Cardiac fibroblast (primary cell): ENCODE measurements around the gene RNF8.
"Not testable (repeated sequence)": the region's sequence is repeated elsewhere in the genome, so short reads cannot be mapped to it uniquely, and the experiment has no call there.

Source experiments
- DNase-seq, 2 donors: peaks; one replicate each; pipeline versions ENCODE4 v3.0.0 to v3.0.0-alpha.2; 2010; ENCODE audit warnings: low read depth in 2 of 2
- H3K4me3 ChIP-seq, 2 donors: replicated peaks in 1 of 2; 1 replicate in 1 of 2; 2 replicates in 1 of 2; pipeline ENCODE4 v1.5.1; 2011; ENCODE audit warnings: low read depth in 2 of 2, low read length in 2 of 2, mild to moderate bottlenecking in 2 of 2, moderate library complexity in 1 of 2
- TF ChIP-seq, protein P1 (sequence below): IDR thresholded peaks from one replicate; pipeline ENCODE4 v1.5.1; 2011; ENCODE audit warnings: low read depth, mild to moderate bottlenecking, low read length, inconsistent platforms

RNF8 gene, protein sequence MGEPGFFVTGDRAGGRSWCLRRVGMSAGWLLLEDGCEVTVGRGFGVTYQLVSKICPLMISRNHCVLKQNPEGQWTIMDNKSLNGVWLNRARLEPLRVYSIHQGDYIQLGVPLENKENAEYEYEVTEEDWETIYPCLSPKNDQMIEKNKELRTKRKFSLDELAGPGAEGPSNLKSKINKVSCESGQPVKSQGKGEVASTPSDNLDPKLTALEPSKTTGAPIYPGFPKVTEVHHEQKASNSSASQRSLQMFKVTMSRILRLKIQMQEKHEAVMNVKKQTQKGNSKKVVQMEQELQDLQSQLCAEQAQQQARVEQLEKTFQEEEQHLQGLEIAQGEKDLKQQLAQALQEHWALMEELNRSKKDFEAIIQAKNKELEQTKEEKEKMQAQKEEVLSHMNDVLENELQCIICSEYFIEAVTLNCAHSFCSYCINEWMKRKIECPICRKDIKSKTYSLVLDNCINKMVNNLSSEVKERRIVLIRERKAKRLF

DNA sequence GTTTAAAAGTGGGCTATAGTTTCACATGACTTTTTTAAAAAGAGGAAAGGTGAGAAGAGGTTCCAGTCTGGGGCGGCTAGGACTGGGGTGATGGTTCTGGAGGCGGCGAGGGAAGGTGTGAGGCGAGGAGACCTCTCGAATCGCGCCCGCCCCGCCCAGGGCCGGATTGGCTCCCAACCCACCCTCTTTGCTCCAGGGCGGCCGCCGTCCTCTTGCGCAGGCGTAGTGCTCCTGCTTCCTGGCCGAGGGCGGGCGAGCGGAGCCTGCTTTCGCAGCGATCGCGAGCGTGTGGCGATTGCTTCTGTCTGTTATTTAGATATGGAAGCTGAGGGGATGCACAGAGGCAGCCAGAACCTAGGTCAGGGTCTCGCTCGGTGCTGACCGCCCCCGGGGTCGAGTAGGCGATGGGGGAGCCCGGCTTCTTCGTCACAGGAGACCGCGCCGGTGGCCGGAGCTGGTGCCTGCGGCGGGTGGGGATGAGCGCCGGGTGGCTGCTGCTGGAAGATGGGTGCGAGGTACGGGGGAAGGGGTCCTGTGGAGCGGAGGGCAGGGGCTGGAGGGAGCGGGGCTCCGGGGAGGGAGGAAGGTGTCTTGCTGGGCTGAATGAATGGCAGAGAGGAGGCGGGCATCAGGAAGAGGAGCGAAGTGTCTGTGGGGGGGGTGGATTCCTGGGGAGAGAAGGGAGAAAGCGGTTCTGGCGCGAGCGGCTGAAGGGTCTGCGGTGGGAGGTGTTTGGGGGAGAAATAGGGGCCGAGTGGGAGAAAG lies at the start of gene RNF8:
Gene RNF8 (plus strand): TSS at position 223 of the 765 bp plus-strand sequence. CDS start 182 bp downstream, at position 405.
- TF ChIP-seq, protein P1, sequence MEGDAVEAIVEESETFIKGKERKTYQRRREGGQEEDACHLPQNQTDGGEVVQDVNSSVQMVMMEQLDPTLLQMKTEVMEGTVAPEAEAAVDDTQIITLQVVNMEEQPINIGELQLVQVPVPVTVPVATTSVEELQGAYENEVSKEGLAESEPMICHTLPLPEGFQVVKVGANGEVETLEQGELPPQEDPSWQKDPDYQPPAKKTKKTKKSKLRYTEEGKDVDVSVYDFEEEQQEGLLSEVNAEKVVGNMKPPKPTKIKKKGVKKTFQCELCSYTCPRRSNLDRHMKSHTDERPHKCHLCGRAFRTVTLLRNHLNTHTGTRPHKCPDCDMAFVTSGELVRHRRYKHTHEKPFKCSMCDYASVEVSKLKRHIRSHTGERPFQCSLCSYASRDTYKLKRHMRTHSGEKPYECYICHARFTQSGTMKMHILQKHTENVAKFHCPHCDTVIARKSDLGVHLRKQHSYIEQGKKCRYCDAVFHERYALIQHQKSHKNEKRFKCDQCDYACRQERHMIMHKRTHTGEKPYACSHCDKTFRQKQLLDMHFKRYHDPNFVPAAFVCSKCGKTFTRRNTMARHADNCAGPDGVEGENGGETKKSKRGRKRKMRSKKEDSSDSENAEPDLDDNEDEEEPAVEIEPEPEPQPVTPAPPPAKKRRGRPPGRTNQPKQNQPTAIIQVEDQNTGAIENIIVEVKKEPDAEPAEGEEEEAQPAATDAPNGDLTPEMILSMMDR, result no peak
- peak; percentile 85 to 90 for DNase-seq
- peak within 1 kb of the TSS; percentile 94 to 95 for H3K4me3 ChIP-seq

DNA sequence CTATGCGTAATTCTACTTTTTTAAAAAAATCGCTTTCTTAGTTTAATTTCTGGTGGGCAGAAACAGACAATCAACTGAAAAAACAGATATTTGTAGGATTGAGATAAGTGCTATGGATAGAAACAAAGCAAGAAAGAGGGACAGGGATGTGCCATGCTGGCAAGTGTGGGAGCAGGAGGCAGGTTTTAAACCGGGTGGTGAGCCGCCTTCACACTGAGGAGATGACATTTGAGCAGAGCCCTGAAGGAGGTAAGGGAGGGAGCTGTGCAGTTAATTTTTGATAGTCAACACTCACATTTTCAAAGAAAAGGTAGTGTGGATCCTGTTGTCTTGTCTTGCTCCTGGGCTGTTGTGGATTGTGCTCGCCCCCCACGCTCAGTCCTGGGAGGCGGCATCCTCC lies 49.0 kb upstream of the RNF8 start:
- no peak overlapping the region for H3K4me3 ChIP-seq
- no peak for DNase-seq
- TF ChIP-seq, protein P1, result no peak

DNA sequence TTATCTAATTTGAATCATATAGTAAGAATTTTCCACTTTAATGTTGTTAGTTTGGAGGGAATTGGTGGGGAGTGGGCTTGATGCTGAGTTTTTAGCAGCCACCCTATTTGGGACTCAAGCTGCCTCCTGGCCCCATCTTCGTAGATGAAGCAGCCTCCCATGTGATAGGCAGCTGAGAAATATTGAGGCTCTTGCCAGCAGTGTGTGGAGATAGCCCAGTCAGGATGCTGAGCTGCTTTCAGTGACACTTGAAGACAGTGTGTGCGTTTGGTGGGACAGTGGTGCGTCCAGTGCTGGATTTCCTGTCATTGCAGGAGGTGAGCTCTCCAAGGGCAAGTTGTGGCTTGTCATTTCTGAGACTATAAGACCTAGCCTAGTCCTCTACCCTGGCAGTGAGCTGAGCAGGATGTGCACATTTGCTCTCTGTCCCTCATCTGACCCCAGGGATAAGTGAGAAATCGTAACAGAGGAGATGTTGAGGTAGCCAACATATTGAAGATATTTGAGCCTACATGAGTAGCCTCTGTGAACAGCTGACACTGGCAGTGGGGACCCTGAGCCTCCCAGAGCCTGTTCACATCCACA lies 47.9 kb upstream of the RNF8 start:
- DNase-seq, result no peak
- TF ChIP-seq, protein P1, result no peak
- H3K4me3 ChIP-seq, result no peak overlapping the region

DNA sequence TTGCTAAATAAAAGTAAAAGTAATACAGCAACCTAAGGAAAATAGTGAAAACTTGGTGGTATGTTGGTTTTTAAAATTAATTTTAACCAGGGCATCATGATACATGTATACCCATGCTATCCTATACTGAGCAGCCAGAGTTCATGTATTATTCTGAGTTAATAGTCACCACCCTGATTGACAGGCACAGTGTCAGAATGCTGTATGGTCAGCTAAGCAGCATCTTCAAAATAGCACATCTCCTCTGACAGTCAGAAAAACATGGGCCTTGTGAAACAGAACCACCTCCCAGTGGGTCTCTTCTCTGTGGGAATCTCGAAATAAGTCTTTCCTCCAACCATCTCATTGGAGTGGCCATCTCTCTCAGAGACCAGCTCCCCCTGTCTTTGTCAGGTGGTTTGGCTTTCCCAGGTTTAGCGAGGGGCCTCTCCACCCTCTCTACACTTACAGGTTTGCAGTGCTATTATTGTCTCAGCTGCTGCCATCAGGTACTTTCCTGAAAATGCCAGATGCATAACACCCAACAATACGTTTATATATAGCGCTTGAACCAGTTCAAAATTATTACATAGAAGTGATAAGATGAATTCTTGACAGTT lies 47.1 kb upstream of the RNF8 start:
- H3K4me3 ChIP-seq, result no peak overlapping the region
- DNase-seq, result no peak
- TF ChIP-seq, protein P1, result no peak

DNA sequence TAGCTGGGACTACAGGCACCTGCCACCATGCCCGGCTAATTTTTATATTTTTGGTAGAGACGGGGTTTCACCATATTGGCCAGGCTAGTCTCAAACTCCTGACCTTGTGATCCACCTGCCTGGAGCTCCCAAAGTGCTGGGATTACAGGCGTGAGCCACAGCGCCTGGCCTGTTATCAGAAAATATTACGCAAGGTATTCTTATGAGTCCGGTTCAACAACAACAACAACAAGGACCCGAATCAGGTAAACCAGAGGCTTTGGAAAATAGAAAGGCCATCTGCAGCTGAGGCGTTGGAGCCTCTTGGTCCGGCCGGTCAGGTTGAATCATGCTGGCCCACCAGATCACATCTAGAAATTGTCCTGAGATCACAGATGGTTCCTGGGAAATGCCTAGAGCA lies 46.3 kb upstream of the RNF8 start:
- not testable (repeated sequence) for DNase-seq, H3K4me3 ChIP-seq

DNA sequence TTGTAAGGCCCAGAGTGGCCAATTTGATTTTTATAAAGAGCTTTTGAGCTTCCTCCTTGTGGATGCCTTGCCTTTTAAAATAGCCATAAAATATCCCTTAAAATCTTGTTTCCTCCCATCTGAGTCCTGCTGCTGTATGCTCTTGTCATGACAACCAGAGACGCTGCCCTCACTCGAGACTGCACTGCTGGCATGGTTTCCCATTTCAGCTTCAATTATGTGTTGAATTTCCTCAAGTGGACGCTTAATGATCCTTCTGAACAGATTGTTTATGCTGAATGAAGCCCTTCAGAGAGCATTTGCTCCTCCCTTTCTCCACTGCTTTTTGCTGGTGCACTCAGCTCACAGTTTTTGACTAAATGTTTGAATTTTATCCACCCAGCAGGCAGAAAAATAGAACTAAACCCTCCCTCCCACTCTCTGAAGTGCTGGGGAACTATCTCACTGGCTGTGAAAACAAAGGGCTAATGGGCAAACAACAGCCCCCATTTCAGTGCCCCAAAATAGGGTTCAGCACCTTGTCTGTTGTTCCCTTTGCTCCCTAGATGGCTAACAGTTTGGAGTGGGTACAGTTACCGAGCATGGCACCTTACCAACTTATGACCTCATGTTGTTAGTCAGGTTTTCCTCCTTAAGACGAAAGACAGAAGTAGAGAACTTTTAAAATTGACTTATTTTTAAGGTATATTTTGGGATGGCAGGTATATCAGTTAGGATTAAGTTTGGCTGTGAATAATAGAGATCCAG lies 45.5 kb upstream of the RNF8 start:
- peak; percentile 34 to 56 for DNase-seq
- H3K4me3 ChIP-seq, result no peak overlapping the region
- TF ChIP-seq, protein P1, result no peak
